Peyer's patch (tissue), 4 donors: ENCODE data around the gene SLC26A1.

Experiments
- CTCF ChIP-seq, 6 experiments: fragments of 450-650 bp in 4 of 6; fragments of 200-600 bp in 2 of 6; sonication (generic) in 1 of 6; IDR thresholded peaks; one replicate each; pipeline ENCODE4 v1.5.1; 2017 to 2019; ENCODE audit warnings: antibody characterized with exemption in 6 of 6, mild to moderate bottlenecking in 3 of 6, moderate library complexity in 1 of 6
- POLR2A ChIP-seq, 2 donors: fragments of 450-650 bp; IDR thresholded peaks; one replicate each; pipeline ENCODE4 v1.5.1; 2017; ENCODE audit warnings: antibody characterized with exemption in 2 of 2, mild to moderate bottlenecking in 2 of 2, moderate library complexity in 2 of 2

GRCh38 chr4:985123-985830, 7.9 kb downstream of the SLC26A1 start:
- TF ChIP-seq CTCF (IDR thresholded peaks at IDR 0.05) (no peak), POLR2A (IDR thresholded peaks at IDR 0.05) (peak in 1 of 2 donors; percentile 71)
